OCI-LY1 (cell line): ENCODE data around the gene NKAIN2.

ENCODE experiments used
- EZH2 ChIP-seq: fragments of 200-600 bp; sonication (generic), shearing (Covaris generic); IDR thresholded peaks from 2 replicates; pipeline ENCODE4 v1.8.0; 2017; ENCODE audit warnings: borderline replicate concordance, mixed run types, mild to moderate bottlenecking, antibody characterized with exemption, low read length, moderate library complexity, mixed read lengths
- TF ChIP-seq, protein P1 (sequence below): fragments of 200-600 bp; sonication (generic), shearing (Covaris generic); IDR thresholded peaks from 2 replicates; pipeline ENCODE4 v1.5.1; 2017; ENCODE audit warnings: mild to moderate bottlenecking, antibody characterized with exemption, low read length, moderate library complexity, mixed read lengths

DNA sequence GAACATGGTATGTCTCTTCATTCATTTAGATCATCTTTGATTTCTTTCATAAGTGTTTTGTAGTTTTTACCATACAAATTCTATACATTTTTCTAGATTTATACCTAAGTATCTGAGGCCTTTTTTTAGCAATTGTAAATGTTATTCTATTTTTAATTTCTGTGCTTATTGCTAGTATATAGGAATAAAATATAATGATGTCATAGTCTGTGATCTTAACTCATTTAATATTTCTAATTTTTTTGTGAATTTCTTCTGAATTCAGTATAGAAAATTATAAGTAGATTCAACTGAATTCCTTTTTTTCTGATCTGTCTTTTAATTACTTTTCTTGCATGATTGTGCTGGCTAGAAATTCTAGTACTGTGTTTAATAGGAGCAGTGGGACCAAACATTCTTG is 520.6 kb downstream of the NKAIN2 start:
- TF ChIP-seq, protein P1, sequence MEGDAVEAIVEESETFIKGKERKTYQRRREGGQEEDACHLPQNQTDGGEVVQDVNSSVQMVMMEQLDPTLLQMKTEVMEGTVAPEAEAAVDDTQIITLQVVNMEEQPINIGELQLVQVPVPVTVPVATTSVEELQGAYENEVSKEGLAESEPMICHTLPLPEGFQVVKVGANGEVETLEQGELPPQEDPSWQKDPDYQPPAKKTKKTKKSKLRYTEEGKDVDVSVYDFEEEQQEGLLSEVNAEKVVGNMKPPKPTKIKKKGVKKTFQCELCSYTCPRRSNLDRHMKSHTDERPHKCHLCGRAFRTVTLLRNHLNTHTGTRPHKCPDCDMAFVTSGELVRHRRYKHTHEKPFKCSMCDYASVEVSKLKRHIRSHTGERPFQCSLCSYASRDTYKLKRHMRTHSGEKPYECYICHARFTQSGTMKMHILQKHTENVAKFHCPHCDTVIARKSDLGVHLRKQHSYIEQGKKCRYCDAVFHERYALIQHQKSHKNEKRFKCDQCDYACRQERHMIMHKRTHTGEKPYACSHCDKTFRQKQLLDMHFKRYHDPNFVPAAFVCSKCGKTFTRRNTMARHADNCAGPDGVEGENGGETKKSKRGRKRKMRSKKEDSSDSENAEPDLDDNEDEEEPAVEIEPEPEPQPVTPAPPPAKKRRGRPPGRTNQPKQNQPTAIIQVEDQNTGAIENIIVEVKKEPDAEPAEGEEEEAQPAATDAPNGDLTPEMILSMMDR: no peak
- TF ChIP-seq EZH2: no peak
